ENCODE data around the gene OGFR. TPM values are rescaled to one million over a fixed set of nuclear protein-coding genes. Genes with fewer than 3 reads are reported as not detected.

The OGFR gene
- total RNA-seq, 2 donors from 2014 or later = 60.2 to 76.9 TPM

DNA sequence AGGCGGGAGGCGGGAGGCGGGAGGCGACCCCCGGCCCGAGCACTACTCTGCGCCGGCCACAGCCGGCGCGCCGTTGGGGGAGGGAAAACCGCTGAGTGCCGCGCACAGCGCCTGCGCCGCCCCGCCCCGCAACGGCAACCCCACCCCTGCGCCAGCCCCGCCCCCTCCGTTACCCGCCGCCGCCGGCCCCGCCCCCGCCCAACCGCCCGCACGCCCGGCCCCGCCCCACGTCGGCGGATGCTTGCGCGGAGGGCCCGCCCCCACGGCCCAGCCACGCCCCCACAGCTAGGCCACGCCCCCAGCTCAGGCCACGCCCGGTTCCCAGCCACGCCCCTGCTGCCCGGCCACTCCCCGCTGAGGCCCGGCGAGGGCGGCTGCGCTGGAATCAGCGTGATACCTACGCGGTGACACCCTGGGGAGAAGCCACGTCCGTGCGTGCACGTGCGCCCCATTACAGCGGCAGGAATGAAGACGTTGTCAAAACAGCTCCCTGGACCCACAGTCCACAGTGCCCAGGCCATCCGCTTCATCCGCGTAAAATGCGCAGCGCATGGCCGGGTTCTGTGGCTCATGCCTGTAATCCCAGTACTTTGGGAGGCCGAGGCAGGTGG, 57.2 kb downstream of the OGFR start, which contains the start of gene TCFL5:
TCFL5 (minus strand) TSS at position 97 of the 611 bp plus-strand sequence. CDS start 152 bp downstream, outside the sequence.
- Histone ChIP-seq H3K4me1 (replicated peaks) (peaks cover 3% of the 10 kb centered on the region), H3K9me3 (no peaks in the 10 kb centered on the region), H3K27ac (no peak within 1 kb of the TSS), H3K36me3 (no peaks in the 10 kb centered on the region), H3K4me3 (peak within 1 kb of the TSS; percentile 42 to 45), H3K27me3 (replicated peaks; ENCODE audit: insufficient read depth) (no peaks in the 10 kb centered on the region)
- intact Hi-C loops (cut with DNase I) = no loop called here
- peak; percentile 87 for DNase-seq (ENCODE audit: low spot score)
- whole genome bisulfite sequencing = 22% methylated on average over 26 of the region's 70 CpGs
- TF ChIP-seq POLR2A (IDR thresholded peaks at IDR 0.05) = no peak
- peak; percentile 59 for TF ChIP-seq POLR2AphosphoS5 (IDR thresholded peaks at IDR 0.05)

Small RNA genes lying within 50 kb of the gene (small RNA-seq; reads per million reads assigned to genes)
- gene DPH3P1 = 0 reads per million in 2 donors

Other genes with a start within 250 kb of the OGFR start
- gene SLCO4A1, start 162.3 kb upstream of the OGFR start, total RNA-seq = 10 to 100 TPM in 1 of 2 donors, 1 to 10 TPM in 1; 4.5 to 12.3 TPM
- gene NTSR1, start 96.0 kb upstream of the OGFR start, total RNA-seq = under 1 TPM in 1 of 2 donors, not detected in 1; 0.74 TPM
- 10 to 100 TPM in 1 of 2 donors, 1 to 10 TPM in 1; 8.3 to 24.1 TPM for gene MRGBP, start 8.4 kb upstream of the OGFR start, total RNA-seq
- gene COL9A3, start 12.2 kb downstream of the OGFR start, total RNA-seq = 1 to 10 TPM; 5.8 to 6.5 TPM
- 10 to 100 TPM in 1 of 2 donors, 1 to 10 TPM in 1; 7.1 to 24.8 TPM for gene TCFL5, start 57.0 kb downstream of the OGFR start, total RNA-seq
- 10 to 100 TPM; 68.5 to 75.9 TPM for gene DIDO1, start 121.7 kb downstream of the OGFR start, total RNA-seq
- gene GID8, start 133.3 kb downstream of the OGFR start, total RNA-seq = 10 to 100 TPM; 38.7 to 42.7 TPM
- 1 to 10 TPM in 1 of 2 donors, under 1 TPM in 1; 0.41 to 3.5 TPM for gene SLC17A9, start 147.9 kb downstream of the OGFR start, total RNA-seq
- gene BHLHE23, start 202.1 kb downstream of the OGFR start, total RNA-seq = 1 to 10 TPM in 1 of 2 donors, not detected in 1; 4.0 TPM

Measured in prostate gland (tissue), 2 donors.